Gastrocnemius medialis (tissue), 4 donors: ENCODE data around the gene HMGA1. TPM values are rescaled to one million over a fixed set of nuclear protein-coding genes. Genes with fewer than 3 reads are reported as not detected.

Experiments
- ATAC-seq, 2 donors: fragments of 150-250 bp; one replicate each; pipeline ENCODE4 v1.9.1; 2016
- DNase-seq, 2 donors: peaks; one replicate each; pipeline ENCODE4 v3.0.0-alpha.2; 2019
- H3K27ac ChIP-seq, 4 donors: fragments of 200-600 bp; sonication (generic); 1 replicate in 1 of 4; 2 replicates in 3 of 4; pipeline ENCODE4 v1.5.1; 2016 to 2018; ENCODE audit warnings: mild to moderate bottlenecking in 2 of 4, moderate library complexity in 1 of 4
- H3K27me3 ChIP-seq, 3 donors: fragments of 200-600 bp; sonication (generic) in 2 of 3; 1 replicate in 1 of 3; 2 replicates in 2 of 3; pipeline versions ENCODE4 v1.5.1 to v1.6.0; 2016 to 2019; ENCODE audit warnings: mild to moderate bottlenecking in 1 of 3, moderate library complexity in 1 of 3
- H3K36me3 ChIP-seq, 2 donors: fragments of 200-600 bp; sonication (generic) in 1 of 2; one replicate each; pipeline ENCODE4 v1.5.1; 2017 to 2018
- H3K4me1 ChIP-seq, 2 donors: fragments of 200-600 bp; sonication (generic) in 1 of 2; one replicate each; pipeline ENCODE4 v1.5.1; 2016 to 2017; ENCODE audit warnings: mild to moderate bottlenecking in 2 of 2
- H3K4me3 ChIP-seq, 4 donors: fragments of 200-600 bp; sonication (generic) in 3 of 4; 1 replicate in 1 of 4; 2 replicates in 3 of 4; pipeline ENCODE4 v1.5.1; 2016 to 2019; ENCODE audit warnings: mild to moderate bottlenecking in 2 of 4
- H3K9me3 ChIP-seq, 3 donors: fragments of 200-600 bp; sonication (generic) in 2 of 3; 1 replicate in 1 of 3; 2 replicates in 2 of 3; pipeline ENCODE4 v1.5.1; 2016 to 2019
- POLR2A ChIP-seq, 2 donors: fragments of 450-650 bp; IDR thresholded peaks; one replicate each; pipeline ENCODE4 v1.6.1; 2017; ENCODE audit warnings: antibody characterized with exemption in 2 of 2, mild to moderate bottlenecking in 2 of 2, moderate library complexity in 2 of 2
- in situ Hi-C, 4 donors: fragments of 200-750 bp; cut with MboI; loops; one replicate each; pipeline versions ENCODE4 v1.15.0 to v1.8.0; 2017; ENCODE audit warnings: low sequenced_read_pairs in 4 of 4
- intact Hi-C: fragments of 100-400 bp; cut with DNase I; formaldehyde crosslinking; loops from one replicate; pipeline ENCODE4 v1.15.1; 2023; ENCODE audit warnings: low total_unique reads
- total RNA-seq, 4 donors: library from RNA; depleted of rRNA; stranded (reverse); fragments of >200 nt; gene quantifications; one replicate each; pipeline versions ENCODE4 v1.1.0 to v1.2.3, GENCODE V29; 2016
- TF ChIP-seq, protein P1 (sequence below), 5 experiments: fragments of 450-650 bp in 3 of 5; fragments of 200-600 bp in 2 of 5; sonication (generic) in 2 of 5; IDR thresholded peaks in 4 of 5; conservative IDR thresholded peaks in 1 of 5; 1 replicate in 4 of 5; 2 replicates in 1 of 5; pipeline ENCODE4 v1.5.1; 2016 to 2019; ENCODE audit warnings: antibody characterized with exemption in 5 of 5, mild to moderate bottlenecking in 3 of 5, moderate library complexity in 3 of 5

The HMGA1 gene
- total RNA-seq, 4 donors from 2014 or later: 74.1 to 163 (median 154) TPM

DNA sequence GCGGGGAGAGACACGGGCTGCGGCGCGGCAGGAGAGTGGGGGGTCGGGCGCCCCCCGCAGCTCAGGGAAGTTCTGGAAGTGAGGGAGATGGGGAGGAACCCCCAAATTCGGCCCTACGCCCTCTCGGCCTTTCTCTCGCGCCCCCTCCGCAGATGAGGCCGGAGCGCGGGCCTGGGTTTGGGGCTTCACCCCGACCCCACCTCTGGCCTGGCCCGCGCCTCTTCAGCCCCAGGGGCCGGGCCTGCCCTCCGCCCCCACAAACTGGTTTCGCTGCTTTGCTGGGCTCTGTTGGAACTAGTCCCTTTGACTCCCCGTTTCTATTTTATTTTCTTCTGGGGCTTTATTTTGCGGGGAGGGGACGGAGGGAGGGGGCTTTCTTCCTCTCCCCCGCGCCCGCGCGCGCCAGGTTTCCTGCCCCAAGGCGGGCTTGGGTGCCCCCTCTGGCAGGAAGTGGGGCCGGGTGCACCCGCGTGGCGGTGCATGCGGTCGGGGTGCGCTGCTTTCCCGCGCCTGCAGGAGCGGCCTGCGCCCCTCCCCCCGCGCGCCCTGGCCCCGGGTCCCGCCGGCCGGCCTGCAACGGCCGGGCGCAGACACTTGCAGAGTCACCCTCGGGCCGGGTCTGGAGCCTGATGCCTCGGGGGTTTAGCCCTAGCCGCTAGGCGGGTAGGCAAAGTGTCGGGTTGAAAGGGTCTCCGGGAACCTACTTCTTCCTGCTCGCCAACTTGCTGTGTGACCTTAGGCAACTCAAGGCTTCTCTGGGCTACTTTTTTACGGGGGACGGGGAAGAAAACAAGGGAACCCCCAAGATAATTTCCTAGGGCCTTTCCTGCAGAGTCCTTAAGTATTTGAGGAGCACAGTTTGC, 1.3 kb downstream of the HMGA1 start:
- in situ Hi-C loops: no loop called here
- intact Hi-C loops: no loop called here
- no peak for DNase-seq

DNA sequence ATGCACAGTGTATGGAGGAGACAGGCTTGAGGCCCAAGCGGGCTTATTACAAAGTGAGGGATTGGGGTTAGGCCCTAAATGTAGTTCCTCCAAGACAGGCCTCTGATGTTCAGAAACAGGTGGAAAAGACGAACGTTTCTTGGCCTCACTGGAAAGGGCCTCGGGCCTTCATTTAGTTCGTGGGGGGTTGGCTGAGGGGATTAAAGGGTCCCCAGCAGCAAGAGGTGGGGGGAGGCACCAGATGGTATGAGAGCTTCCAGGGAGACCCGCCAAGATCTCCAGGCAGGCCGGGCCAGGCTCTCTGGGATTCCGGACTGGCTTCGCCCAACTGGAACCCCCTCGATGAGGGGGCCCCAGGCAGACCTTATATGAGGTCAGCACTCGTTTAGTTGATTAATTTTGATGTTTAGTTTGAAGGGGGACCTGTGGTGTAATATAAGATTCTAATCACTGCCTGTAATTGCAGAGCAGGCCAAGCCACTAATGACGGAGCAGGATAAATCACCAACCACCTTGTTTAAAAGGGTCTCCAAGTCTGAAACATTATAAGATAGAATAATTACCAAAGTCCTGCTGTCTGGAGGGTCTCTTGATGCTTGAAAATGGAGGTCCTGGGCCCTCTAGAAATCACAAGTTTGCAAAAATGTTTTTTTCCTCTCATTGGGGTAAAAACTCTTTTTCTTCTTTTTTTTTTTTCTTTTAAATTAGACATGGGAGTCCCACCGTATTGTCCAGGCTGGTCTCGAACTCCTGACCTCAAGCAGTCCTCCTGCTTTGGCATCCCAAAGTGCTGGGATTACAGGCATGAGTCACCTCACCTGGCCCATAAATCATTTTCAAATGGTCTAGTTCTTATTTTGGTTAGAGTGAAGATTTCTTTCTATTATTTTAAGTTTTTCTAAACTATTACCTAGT, 2.2 kb downstream of the HMGA1 start:
- Histone ChIP-seq H3K27ac (peak overlapping the region; percentile 77 to 87 (median 82)), H3K27me3 (no peaks in the 10 kb centered on the region), H3K36me3 (peaks cover 0 to 18% of the 10 kb centered on the region in 2 donors), H3K4me1 (peaks cover 10 to 15% of the 10 kb centered on the region in 2 donors), H3K9me3 (no peaks in the 10 kb centered on the region), H3K4me3 (peak overlapping the region; percentile 66 to 92 (median 80))
- ATAC-seq (no peak), DNase-seq (no peak)
- intact Hi-C loops: no loop called here
- in situ Hi-C loops: no loop called here
- TF ChIP-seq POLR2A (IDR thresholded peaks at IDR 0.05): no peak
- TF ChIP-seq, protein P1, sequence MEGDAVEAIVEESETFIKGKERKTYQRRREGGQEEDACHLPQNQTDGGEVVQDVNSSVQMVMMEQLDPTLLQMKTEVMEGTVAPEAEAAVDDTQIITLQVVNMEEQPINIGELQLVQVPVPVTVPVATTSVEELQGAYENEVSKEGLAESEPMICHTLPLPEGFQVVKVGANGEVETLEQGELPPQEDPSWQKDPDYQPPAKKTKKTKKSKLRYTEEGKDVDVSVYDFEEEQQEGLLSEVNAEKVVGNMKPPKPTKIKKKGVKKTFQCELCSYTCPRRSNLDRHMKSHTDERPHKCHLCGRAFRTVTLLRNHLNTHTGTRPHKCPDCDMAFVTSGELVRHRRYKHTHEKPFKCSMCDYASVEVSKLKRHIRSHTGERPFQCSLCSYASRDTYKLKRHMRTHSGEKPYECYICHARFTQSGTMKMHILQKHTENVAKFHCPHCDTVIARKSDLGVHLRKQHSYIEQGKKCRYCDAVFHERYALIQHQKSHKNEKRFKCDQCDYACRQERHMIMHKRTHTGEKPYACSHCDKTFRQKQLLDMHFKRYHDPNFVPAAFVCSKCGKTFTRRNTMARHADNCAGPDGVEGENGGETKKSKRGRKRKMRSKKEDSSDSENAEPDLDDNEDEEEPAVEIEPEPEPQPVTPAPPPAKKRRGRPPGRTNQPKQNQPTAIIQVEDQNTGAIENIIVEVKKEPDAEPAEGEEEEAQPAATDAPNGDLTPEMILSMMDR (IDR thresholded peaks at IDR 0.05 in 4 of 5, conservative IDR thresholded peaks at IDR 0.05 in 1 of 5): no peak

More for the DNA sequence above, 1.3 kb downstream of the HMGA1 start:
- Histone ChIP-seq H3K27me3 (no peaks in the 10 kb centered on the region), H3K9me3 (no peaks in the 10 kb centered on the region), H3K4me1 (peaks cover 7 to 11% of the 10 kb centered on the region in 2 donors), H3K36me3 (peaks cover 0 to 15% of the 10 kb centered on the region in 2 donors), H3K27ac (peak overlapping the region; percentile 77 to 87 (median 82)), H3K4me3 (peak overlapping the region; percentile 66 to 92 (median 80))
- ATAC-seq: peak; percentile 4 to 12
- TF ChIP-seq, protein P1 (IDR thresholded peaks at IDR 0.05 in 4 of 5, conservative IDR thresholded peaks at IDR 0.05 in 1 of 5): peak in 3 of 5 experiments; percentile 32 to 41 (median 34)
- TF ChIP-seq POLR2A (IDR thresholded peaks at IDR 0.05): peak in 1 of 2 donors; percentile 33

DNA sequence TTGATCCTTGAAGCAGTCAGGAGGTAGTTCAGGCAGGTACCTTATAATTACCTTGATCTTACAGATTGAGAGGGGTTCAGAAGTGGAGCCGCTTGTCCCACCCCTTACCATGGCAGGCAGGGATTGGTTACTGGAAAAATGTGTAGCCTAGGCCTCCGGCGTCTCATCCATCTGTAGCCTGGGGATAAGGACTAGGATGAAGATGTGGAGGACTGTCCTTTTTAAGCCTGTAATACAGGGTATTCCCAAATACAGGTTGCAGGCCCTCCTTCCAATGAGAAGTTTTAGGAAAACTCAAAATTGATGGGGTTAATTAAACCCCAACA, 2.8 kb downstream of the HMGA1 start:
- DNase-seq (no peak), ATAC-seq (no peak)
- in situ Hi-C loops: no loop called here
- H3K27ac ChIP-seq: peak overlapping the region in 2 of 4 donors; percentile 3 to 81
- H3K36me3 ChIP-seq: peaks cover 0 to 18% of the 10 kb centered on the region in 2 donors
- TF ChIP-seq POLR2A (IDR thresholded peaks at IDR 0.05): no peak
- TF ChIP-seq, protein P1 (IDR thresholded peaks at IDR 0.05 in 4 of 5, conservative IDR thresholded peaks at IDR 0.05 in 1 of 5): no peak
- intact Hi-C loops: no loop called here
- H3K9me3 ChIP-seq: no peaks in the 10 kb centered on the region
- H3K4me1 ChIP-seq: peaks cover 16 to 21% of the 10 kb centered on the region in 2 donors
- H3K27me3 ChIP-seq: no peaks in the 10 kb centered on the region
- no peak overlapping the region for H3K4me3 ChIP-seq

DNA sequence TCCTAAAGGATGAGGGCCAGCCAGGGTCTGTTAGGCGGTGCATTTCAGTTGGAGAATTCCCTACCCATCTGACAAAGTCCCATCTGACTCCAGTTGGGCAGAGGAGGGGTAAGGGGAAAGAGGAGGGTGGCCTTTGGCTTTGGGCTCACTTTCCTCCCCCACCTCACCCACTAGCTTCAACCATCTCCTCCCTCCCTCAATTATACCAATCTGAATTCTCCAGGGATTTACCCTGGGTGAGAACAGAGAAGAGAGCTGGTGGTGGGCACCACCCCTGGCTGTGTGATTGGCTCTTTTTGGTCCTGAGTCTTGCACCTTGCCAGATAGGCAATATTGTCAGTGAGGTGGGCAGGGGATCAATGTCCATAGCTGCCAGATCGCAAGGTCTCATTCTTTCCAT, 3.2 kb downstream of the HMGA1 start:
- no peak for TF ChIP-seq POLR2A (IDR thresholded peaks at IDR 0.05)
- TF ChIP-seq, protein P1 (IDR thresholded peaks at IDR 0.05 in 4 of 5, conservative IDR thresholded peaks at IDR 0.05 in 1 of 5): no peak
- intact Hi-C loops: no loop called here
- ATAC-seq: no peak

More for the DNA sequence above, 3.2 kb downstream of the HMGA1 start:
- in situ Hi-C loops: no loop called here
- H3K36me3 ChIP-seq: peaks cover 0 to 18% of the 10 kb centered on the region in 2 donors
- H3K27me3 ChIP-seq: no peaks in the 10 kb centered on the region
- H3K9me3 ChIP-seq: no peaks in the 10 kb centered on the region
- H3K27ac ChIP-seq: peak overlapping the region in 1 of 4 donors; percentile 81
- H3K4me1 ChIP-seq: peaks cover 20 to 25% of the 10 kb centered on the region in 2 donors
- H3K4me3 ChIP-seq: no peak overlapping the region
- no peak for DNase-seq
